Measurements from ENCODE around the gene ARID3A.
"Not testable (repeated sequence)": the region's sequence is repeated elsewhere in the genome, so short reads cannot be mapped to it uniquely, and the experiment has no call there.

The ARID3A gene

GRCh38 chr19:954672-955494 lies 29.0 kb downstream of the ARID3A start:
- Histone ChIP-seq H3K9ac (ENCODE audit: low read length) (no peak overlapping the region), H3K9me3 (ENCODE audit: control insufficient read depth, low read length) (no peaks in the 10 kb centered on the region), H3K36me3 (ENCODE audit: control insufficient read depth, insufficient read depth, low read length, severe bottlenecking) (peaks cover 6% of the 10 kb centered on the region), H3K4me1 (ENCODE audit: control insufficient read depth, insufficient read depth, low read length) (peaks cover 4% of the 10 kb centered on the region), H3K27me3 (replicated peaks; ENCODE audit: control insufficient read depth, insufficient read depth, low read length) (no peaks in the 10 kb centered on the region), H3K4me3 (ENCODE audit: low read length) (no peak overlapping the region)
- no peak for DNase-seq (ENCODE audit: low read depth)

- no peak for DNase-seq (ENCODE audit: low read depth)
- no peak overlapping the region for H3K4me3 ChIP-seq (ENCODE audit: low read length)
- H3K36me3 ChIP-seq (ENCODE audit: control insufficient read depth, insufficient read depth, low read length, severe bottlenecking) = peaks cover 16% of the 10 kb centered on the region
- H3K9me3 ChIP-seq (ENCODE audit: control insufficient read depth, low read length) = no peaks in the 10 kb centered on the region
- no peaks in the 10 kb centered on the region for H3K27me3 ChIP-seq (replicated peaks; ENCODE audit: control insufficient read depth, insufficient read depth, low read length)
- no peak overlapping the region for H3K9ac ChIP-seq (ENCODE audit: low read length)
- H3K4me1 ChIP-seq (ENCODE audit: control insufficient read depth, insufficient read depth, low read length) = peaks cover 4% of the 10 kb centered on the region
Observed at GRCh38 chr19:955803-956765, 30.2 kb downstream of the ARID3A start.

GRCh38 chr19:956766-957440 lies 31.1 kb downstream of the ARID3A start:
- no peak overlapping the region for H3K9ac ChIP-seq (ENCODE audit: low read length)
- H3K9me3 ChIP-seq (ENCODE audit: control insufficient read depth, low read length) = no peaks in the 10 kb centered on the region
- peaks cover 4% of the 10 kb centered on the region for H3K4me1 ChIP-seq (ENCODE audit: control insufficient read depth, insufficient read depth, low read length)
- peaks cover 21% of the 10 kb centered on the region for H3K36me3 ChIP-seq (ENCODE audit: control insufficient read depth, insufficient read depth, low read length, severe bottlenecking)
- peak; percentile 63 for DNase-seq (ENCODE audit: low read depth)
- no peaks in the 10 kb centered on the region for H3K27me3 ChIP-seq (replicated peaks; ENCODE audit: control insufficient read depth, insufficient read depth, low read length)
- no peak overlapping the region for H3K4me3 ChIP-seq (ENCODE audit: low read length)

- H3K4me3 ChIP-seq (ENCODE audit: low read length); DNase-seq (ENCODE audit: low read depth); H3K27me3 ChIP-seq (replicated peaks; ENCODE audit: control insufficient read depth, insufficient read depth, low read length); H3K9ac ChIP-seq (ENCODE audit: low read length); H3K9me3 ChIP-seq (ENCODE audit: control insufficient read depth, low read length); H3K4me1 ChIP-seq (ENCODE audit: control insufficient read depth, insufficient read depth, low read length): not testable (repeated sequence)
- H3K36me3 ChIP-seq (ENCODE audit: control insufficient read depth, insufficient read depth, low read length, severe bottlenecking) = peaks cover 23% of the 10 kb centered on the region
Observed at GRCh38 chr19:957578-957977, 31.7 kb downstream of the ARID3A start.

GRCh38 chr19:958967-959855 lies 33.4 kb downstream of the ARID3A start:
- Histone ChIP-seq H3K9me3 (ENCODE audit: control insufficient read depth, low read length) (no peaks in the 10 kb centered on the region), H3K4me3 (ENCODE audit: low read length) (no peak overlapping the region), H3K36me3 (ENCODE audit: control insufficient read depth, insufficient read depth, low read length, severe bottlenecking) (peaks cover 33% of the 10 kb centered on the region), H3K4me1 (ENCODE audit: control insufficient read depth, insufficient read depth, low read length) (no peaks in the 10 kb centered on the region), H3K27me3 (replicated peaks; ENCODE audit: control insufficient read depth, insufficient read depth, low read length) (no peaks in the 10 kb centered on the region), H3K9ac (ENCODE audit: low read length) (no peak overlapping the region)
- DNase-seq (ENCODE audit: low read depth) = no peak

GRCh38 chr19:960020-960419 lies 34.2 kb downstream of the ARID3A start:
- Histone ChIP-seq H3K9ac (ENCODE audit: low read length) (no peak overlapping the region), H3K36me3 (ENCODE audit: control insufficient read depth, insufficient read depth, low read length, severe bottlenecking) (peaks cover 40% of the 10 kb centered on the region), H3K4me3 (ENCODE audit: low read length) (no peak overlapping the region), H3K4me1 (ENCODE audit: control insufficient read depth, insufficient read depth, low read length) (no peaks in the 10 kb centered on the region), H3K27me3 (replicated peaks; ENCODE audit: control insufficient read depth, insufficient read depth, low read length) (no peaks in the 10 kb centered on the region), H3K9me3 (ENCODE audit: control insufficient read depth, low read length) (no peaks in the 10 kb centered on the region)
- DNase-seq (ENCODE audit: low read depth) = no peak

- Histone ChIP-seq H3K4me1 (ENCODE audit: control insufficient read depth, insufficient read depth, low read length) (no peaks in the 10 kb centered on the region), H3K4me3 (ENCODE audit: low read length) (no peak overlapping the region), H3K9ac (ENCODE audit: low read length) (no peak overlapping the region), H3K27me3 (replicated peaks; ENCODE audit: control insufficient read depth, insufficient read depth, low read length) (no peaks in the 10 kb centered on the region), H3K9me3 (ENCODE audit: control insufficient read depth, low read length) (no peaks in the 10 kb centered on the region), H3K36me3 (ENCODE audit: control insufficient read depth, insufficient read depth, low read length, severe bottlenecking) (peaks cover 46% of the 10 kb centered on the region)
- DNase-seq (ENCODE audit: low read depth) = no peak
Observed at GRCh38 chr19:960601-960938, 34.7 kb downstream of the ARID3A start.

- Histone ChIP-seq H3K4me1 (ENCODE audit: control insufficient read depth, insufficient read depth, low read length) (no peaks in the 10 kb centered on the region), H3K4me3 (ENCODE audit: low read length) (no peak overlapping the region), H3K27me3 (replicated peaks; ENCODE audit: control insufficient read depth, insufficient read depth, low read length) (no peaks in the 10 kb centered on the region), H3K9ac (ENCODE audit: low read length) (no peak overlapping the region), H3K36me3 (ENCODE audit: control insufficient read depth, insufficient read depth, low read length, severe bottlenecking) (peaks cover 54% of the 10 kb centered on the region), H3K9me3 (ENCODE audit: control insufficient read depth, low read length) (no peaks in the 10 kb centered on the region)
- peak; percentile 69 for DNase-seq (ENCODE audit: low read depth)
Observed at GRCh38 chr19:961866-962620, 36.2 kb downstream of the ARID3A start.

- H3K36me3 ChIP-seq (ENCODE audit: control insufficient read depth, insufficient read depth, low read length, severe bottlenecking) = peaks cover 60% of the 10 kb centered on the region
Observed at GRCh38 chr19:962683-963400, 37.0 kb downstream of the ARID3A start.

More at GRCh38 chr19:962683-963400, 37.0 kb downstream of the ARID3A start:
- H3K27me3 ChIP-seq (replicated peaks; ENCODE audit: control insufficient read depth, insufficient read depth, low read length) = no peaks in the 10 kb centered on the region
- no peaks in the 10 kb centered on the region for H3K9me3 ChIP-seq (ENCODE audit: control insufficient read depth, low read length)
- DNase-seq (ENCODE audit: low read depth) = no peak
- H3K4me3 ChIP-seq (ENCODE audit: low read length) = no peak overlapping the region
- no peak overlapping the region for H3K9ac ChIP-seq (ENCODE audit: low read length)
- H3K4me1 ChIP-seq (ENCODE audit: control insufficient read depth, insufficient read depth, low read length) = no peaks in the 10 kb centered on the region

Data from adipocyte (in vitro differentiated cells).